Retinal pigment epithelial cell (primary cell): ENCODE measurements around the gene SRPRB.
"Not testable (repeated sequence)": the region's sequence is repeated elsewhere in the genome, so short reads cannot be mapped to it uniquely, and the experiment has no call there.

Experiments
- DNase-seq: peaks from one replicate; pipeline ENCODE4 v3.0.0-alpha.2; 2010; ENCODE audit warnings: low read depth
- H3K4me3 ChIP-seq: 2 replicates; pipeline ENCODE4 v1.5.1; 2011; ENCODE audit warnings: mild to moderate bottlenecking, low read length, control low read depth, moderate library complexity
- TF ChIP-seq, protein P1 (sequence below): conservative IDR thresholded peaks from 2 replicates; pipeline ENCODE4 v1.5.1; 2011; ENCODE audit warnings: low read depth, low read length, control low read depth, inconsistent platforms

Gene SRPRB

DNA sequence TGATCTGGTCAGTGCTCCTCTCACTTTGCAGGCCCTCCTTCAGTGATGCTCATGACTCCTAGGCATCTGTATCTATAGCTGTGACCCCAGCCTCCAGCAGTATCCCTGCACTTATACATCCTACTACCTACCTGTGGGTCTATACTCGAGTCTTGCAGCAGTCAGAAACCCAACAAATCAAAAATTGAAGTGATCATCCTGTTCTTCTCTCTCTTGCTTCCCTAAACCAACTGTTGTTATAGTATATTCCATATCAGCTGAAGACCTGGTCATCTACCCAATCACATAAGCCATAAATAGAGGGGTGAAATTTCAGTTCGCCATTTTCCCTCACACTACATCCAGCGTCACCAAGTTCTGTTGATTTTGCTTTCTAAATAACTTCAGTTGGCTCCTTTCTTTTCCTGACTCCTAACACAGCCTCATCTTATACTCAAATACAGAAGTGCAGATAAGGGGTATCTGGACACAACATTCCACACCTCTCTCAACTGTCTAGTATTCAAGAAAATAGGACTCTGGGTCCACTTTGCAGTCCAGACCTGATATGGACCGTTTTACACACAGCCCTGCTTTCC, 25.9 kb upstream of the SRPRB start:
- TF ChIP-seq, protein P1, sequence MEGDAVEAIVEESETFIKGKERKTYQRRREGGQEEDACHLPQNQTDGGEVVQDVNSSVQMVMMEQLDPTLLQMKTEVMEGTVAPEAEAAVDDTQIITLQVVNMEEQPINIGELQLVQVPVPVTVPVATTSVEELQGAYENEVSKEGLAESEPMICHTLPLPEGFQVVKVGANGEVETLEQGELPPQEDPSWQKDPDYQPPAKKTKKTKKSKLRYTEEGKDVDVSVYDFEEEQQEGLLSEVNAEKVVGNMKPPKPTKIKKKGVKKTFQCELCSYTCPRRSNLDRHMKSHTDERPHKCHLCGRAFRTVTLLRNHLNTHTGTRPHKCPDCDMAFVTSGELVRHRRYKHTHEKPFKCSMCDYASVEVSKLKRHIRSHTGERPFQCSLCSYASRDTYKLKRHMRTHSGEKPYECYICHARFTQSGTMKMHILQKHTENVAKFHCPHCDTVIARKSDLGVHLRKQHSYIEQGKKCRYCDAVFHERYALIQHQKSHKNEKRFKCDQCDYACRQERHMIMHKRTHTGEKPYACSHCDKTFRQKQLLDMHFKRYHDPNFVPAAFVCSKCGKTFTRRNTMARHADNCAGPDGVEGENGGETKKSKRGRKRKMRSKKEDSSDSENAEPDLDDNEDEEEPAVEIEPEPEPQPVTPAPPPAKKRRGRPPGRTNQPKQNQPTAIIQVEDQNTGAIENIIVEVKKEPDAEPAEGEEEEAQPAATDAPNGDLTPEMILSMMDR = no peak
- no peak for DNase-seq
- H3K4me3 ChIP-seq = no peak overlapping the region

DNA sequence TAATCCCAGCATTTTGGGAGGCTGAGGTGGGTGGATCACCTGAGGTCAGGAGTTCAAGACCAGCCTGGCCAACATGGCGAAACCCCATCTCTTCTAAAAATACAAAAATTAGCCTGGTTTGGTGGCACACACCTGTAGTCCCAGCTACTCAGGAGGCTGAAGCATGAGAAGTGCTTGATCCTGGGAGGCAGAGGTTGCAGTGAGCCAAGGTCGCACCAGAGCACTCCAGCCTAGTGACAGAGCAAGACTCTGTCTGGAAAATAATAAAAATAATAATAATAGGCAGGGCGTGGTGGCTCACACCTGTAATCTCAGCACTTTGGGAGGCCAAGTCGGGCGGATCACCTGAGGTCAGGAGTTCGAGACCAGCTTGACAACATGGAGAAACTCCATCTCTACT, 24.9 kb upstream of the SRPRB start:
- H3K4me3 ChIP-seq, DNase-seq: not testable (repeated sequence)

DNA sequence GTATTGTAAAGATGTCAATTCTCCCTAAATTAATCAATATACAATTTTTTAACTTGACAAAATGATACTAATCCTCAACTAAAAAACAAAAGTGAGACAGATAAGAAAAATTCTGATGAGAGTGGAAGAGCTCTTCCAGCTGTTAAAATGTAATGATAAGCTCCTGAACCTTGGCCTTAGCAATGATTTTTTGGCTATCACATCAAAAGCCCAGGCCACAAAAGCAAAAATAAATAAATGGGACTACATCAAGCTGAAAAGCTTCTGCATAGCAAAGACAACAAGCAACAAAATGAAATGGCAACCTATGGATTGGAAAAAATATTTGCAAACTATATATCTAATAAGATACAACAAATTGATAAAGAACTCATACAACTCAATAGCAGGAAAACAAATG, 24.0 kb upstream of the SRPRB start:
- no peak for DNase-seq
- TF ChIP-seq, protein P1 = no peak
- no peak overlapping the region for H3K4me3 ChIP-seq

DNA sequence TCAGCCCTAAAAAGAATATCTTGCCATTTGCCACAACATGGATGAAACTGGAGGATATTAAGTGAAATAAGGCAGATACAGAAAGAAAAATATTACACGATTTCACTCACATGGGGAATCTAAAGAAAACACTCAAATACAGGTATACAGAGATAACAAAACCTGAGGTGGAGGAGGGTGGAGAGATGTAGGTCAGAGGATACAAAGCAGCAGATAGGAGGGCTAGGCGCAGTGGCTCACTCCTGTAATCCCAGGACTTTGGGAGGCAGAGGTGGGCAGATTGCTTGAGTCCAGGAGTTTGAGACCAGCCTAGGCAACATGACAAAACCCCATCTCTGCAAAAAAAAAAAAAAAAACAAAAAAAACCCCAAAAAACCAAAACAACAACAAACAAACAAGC, 23.2 kb upstream of the SRPRB start:
- TF ChIP-seq, protein P1 = no peak
- H3K4me3 ChIP-seq = no peak overlapping the region
- no peak for DNase-seq

DNA sequence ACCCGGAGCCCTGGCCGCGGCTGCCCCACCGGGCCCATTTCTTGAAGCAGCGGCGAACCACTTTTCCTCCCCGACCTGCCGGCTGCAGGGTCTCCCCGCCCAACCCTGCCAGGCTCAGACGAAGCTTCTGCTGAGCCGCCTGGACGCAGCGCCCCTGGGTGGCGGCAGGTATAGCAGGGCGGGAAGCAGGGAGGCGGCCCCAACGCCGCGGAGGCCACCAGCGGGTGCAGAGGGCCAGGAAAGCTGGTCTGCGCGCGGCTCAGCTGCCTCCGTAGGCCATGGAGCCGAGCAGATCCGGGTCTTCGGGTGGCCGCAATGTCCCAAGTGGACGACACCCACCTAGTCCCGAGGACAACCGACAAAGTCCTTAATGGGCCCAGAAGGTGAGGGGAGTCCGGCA, 21.9 kb upstream of the SRPRB start:
- TF ChIP-seq, protein P1 = no peak

DNA sequence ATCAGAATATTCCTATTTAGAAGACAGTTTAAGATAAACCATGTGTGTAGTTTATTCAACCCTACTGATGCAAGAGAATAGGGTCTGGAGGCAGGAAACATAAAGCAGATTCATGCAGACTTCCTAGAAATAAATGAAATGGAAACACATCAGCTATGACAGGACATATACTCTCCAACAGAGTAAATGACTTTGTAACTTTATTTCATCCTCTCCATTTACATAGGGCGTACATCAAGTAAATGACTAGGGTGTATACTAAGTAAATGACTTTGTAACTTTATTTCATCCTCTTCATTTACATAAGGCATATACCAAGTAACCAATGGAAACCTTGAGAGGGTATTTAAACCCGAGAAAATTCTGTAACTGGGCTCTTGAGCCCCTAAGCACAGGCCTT, 17.6 kb upstream of the SRPRB start:
- TF ChIP-seq, protein P1 = no peak
- no peak overlapping the region for H3K4me3 ChIP-seq
- DNase-seq = no peak

More for the DNA sequence above, 21.9 kb upstream of the SRPRB start:
- no peak overlapping the region for H3K4me3 ChIP-seq
- no peak for DNase-seq

DNA sequence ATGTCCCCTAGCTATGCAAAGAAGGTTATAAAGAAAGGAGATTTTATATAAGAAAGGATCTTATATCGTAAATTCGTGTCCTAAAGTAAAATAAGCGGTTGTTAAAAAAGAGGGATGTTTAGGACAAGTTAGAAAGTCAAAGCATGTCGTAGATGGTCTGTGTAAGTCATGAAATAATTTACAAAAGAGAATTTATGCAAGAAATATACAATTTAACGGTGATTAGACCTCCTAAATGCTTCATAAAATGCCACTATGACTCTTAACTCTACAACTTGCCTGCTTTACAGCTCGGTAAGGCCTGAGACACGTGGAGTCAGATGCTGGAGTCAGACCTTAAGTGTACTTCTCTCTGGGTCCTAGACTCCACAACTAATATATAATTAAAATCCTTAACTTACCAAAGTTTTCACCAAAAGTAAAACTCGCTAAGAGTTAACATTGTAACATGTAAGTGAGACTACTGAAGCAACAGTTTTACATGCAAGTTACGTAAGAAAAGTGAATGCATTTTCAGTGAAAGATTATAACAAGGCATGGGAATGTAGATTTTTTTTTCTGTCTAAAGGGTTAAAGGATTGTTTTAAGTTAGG, 13.3 kb upstream of the SRPRB start:
- TF ChIP-seq, protein P1 = no peak
- no peak for DNase-seq
- H3K4me3 ChIP-seq = no peak overlapping the region
